BLaER1 (cell line): Measurements from ENCODE around the gene PARD3.

ENCODE experiments used
- H3K27ac ChIP-seq: shearing (Covaris generic); formaldehyde crosslinking; 2 replicates; pipeline ENCODE4 v1.8.1; 2022
- H3K27me3 ChIP-seq: shearing (Covaris generic); formaldehyde crosslinking; 2 replicates; pipeline ENCODE4 v1.8.1; 2022
- H3K36me3 ChIP-seq: shearing (Covaris generic); formaldehyde crosslinking; 2 replicates; pipeline ENCODE4 v1.8.1; 2022
- H3K4me1 ChIP-seq: shearing (Covaris generic); formaldehyde crosslinking; 2 replicates; pipeline ENCODE4 v1.8.1; 2022
- H3K4me2 ChIP-seq: shearing (Covaris generic); formaldehyde crosslinking; 2 replicates; pipeline ENCODE4 v1.8.1; 2022
- H3K4me3 ChIP-seq: shearing (Covaris generic); formaldehyde crosslinking; 2 replicates; pipeline ENCODE4 v1.8.1; 2022
- H3K9ac ChIP-seq: shearing (Covaris generic); formaldehyde crosslinking; 2 replicates; pipeline ENCODE4 v1.8.1; 2022
- H3K9me3 ChIP-seq: shearing (Covaris generic); formaldehyde crosslinking; 2 replicates; pipeline ENCODE4 v1.8.1; 2022
- H4K20me1 ChIP-seq: shearing (Covaris generic); formaldehyde crosslinking; 2 replicates; pipeline ENCODE4 v1.8.1; 2022
- Cebpa-rat ChIP-seq: shearing (Covaris generic); IDR thresholded peaks from 2 replicates; pipeline ENCODE4 v1.8.1; 2022

The PARD3 gene

DNA sequence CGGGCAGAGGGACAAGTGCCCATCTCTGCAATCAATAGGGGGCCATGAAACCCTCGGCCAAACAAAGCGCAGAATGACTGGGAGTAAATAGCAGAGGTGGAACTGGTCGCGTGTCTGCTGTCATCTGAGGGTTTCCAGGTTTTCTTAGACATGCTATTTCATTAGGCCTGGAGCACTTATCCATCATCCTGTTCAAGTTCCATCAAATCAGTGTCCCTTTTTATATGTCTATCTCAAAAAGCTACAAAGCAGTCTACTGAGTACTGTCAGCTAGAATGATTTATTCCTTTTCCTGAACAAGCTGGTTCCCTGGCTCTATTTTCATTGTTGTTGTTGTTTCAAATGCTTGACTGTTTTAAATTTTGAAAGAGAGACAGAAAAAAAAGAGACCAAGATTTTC is 590.5 kb downstream of the PARD3 start:
- H3K27ac ChIP-seq = no peak overlapping the region
- H3K4me2 ChIP-seq = no peak overlapping the region
- 0 out of 2 replicates have a peak, but pooled peaks cover 3% of the 10 kb centered on the region for H3K36me3 ChIP-seq
- H3K27me3 ChIP-seq = no peaks in the 10 kb centered on the region
- H3K4me3 ChIP-seq = no peak overlapping the region
- peaks cover 8% of the 10 kb centered on the region for H3K9me3 ChIP-seq
- H3K9ac ChIP-seq = no peak overlapping the region
- peaks cover 3% of the 10 kb centered on the region; the same call in 1 of the 2 replicates for H3K4me1 ChIP-seq
- no peaks in the 10 kb centered on the region for H4K20me1 ChIP-seq
- TF ChIP-seq Cebpa-rat = no peak

DNA sequence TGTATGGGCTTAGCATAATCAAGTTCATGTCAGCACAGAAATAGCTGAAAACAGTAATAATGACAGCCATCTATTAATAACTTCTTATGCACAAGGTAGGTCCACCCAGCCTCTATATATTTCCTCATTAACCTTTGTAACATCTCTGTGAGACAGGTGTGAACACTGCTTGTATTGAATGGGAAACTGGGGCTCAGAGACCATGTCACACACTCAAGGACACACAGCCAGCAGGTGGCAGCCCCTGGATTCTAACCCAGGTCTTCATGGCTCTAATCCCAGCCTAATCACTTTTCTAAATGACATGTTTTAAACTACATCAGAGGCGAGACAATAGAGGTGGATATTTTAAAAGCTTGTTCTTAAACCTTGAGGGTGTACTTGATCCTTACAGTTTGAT is 591.4 kb downstream of the PARD3 start:
- Histone ChIP-seq H3K27ac (no peak overlapping the region), H4K20me1 (no peaks in the 10 kb centered on the region), H3K9me3 (peaks cover 8% of the 10 kb centered on the region), H3K4me3 (no peak overlapping the region), H3K4me2 (no peak overlapping the region), H3K27me3 (no peaks in the 10 kb centered on the region), H3K9ac (no peak overlapping the region), H3K36me3 (0 out of 2 replicates have a peak, but pooled peaks cover 3% of the 10 kb centered on the region), H3K4me1 (no peaks in the 10 kb centered on the region)
- no peak for TF ChIP-seq Cebpa-rat

DNA sequence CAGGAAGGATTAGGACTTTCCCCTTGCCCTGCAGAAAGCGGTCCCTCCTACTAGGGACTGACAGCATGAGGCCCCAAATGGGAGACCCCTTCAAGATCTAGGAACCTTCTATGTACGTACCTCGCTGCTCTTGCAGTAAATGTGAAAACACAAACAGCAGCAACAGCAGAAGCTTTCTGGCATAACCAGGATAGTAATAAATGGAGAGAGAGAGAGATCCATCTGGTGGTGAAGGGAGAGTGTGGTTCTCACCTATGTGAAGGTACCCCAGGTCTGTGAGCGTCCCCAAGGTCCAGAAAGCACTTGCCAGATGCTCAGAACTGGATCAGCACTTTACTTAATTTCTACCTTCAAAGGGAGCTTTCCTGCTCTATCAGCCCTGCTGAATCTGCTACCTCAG is 592.7 kb downstream of the PARD3 start:
- H3K4me1 ChIP-seq = no peaks in the 10 kb centered on the region
- peaks cover 7% of the 10 kb centered on the region for H3K9me3 ChIP-seq
- no peak overlapping the region for H3K27ac ChIP-seq
- H3K4me3 ChIP-seq = no peak overlapping the region
- no peaks in the 10 kb centered on the region for H3K27me3 ChIP-seq
- no peak for TF ChIP-seq Cebpa-rat
- 0 out of 2 replicates have a peak, but pooled peaks cover 2% of the 10 kb centered on the region for H3K36me3 ChIP-seq
- H3K9ac ChIP-seq = no peak overlapping the region
- H3K4me2 ChIP-seq = no peak overlapping the region
- no peaks in the 10 kb centered on the region for H4K20me1 ChIP-seq

DNA sequence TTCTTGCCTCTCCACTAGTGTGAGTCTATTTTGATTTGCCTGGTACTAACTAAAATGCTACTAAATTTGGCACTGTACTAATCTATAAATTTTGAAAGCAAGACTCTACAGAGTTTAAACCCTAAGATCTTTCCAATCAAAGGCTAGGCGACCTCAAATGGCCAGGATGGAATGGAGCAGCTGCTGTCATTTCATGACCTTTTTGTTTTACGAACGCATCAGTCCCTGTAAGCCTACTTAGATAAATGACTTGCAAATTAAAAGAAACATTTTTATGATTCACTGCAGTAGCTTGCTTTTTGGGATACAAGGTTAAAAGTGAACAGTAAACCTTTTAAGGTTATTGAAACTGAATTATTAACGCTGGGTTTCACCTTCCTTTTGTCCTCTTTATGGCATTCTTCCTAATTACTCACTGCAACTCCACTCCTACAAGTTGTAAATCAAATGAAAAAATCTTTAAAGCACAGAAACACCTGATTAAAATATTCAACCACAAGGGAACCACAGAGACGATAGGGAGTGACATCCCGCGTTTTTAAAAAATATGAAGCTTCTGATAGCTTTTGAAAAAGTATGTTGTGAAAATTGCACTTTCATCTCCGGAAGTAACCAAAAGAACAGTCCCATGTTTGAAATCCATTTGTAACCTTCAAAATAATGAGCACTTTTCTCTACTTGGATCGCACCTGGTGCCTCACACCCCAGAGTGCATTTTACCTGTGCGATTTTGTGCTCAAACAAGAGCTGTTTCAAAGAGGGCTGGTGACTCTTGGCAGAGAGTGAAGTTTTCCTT is 595.1 kb downstream of the PARD3 start:
- Histone ChIP-seq H3K36me3 (no peaks in the 10 kb centered on the region), H3K9ac (no peak overlapping the region), H3K4me3 (no peak overlapping the region), H3K27ac (no peak overlapping the region), H3K9me3 (no peaks in the 10 kb centered on the region), H3K27me3 (no peaks in the 10 kb centered on the region), H3K4me2 (no peak overlapping the region), H4K20me1 (no peaks in the 10 kb centered on the region), H3K4me1 (no peaks in the 10 kb centered on the region)
- no peak for TF ChIP-seq Cebpa-rat

DNA sequence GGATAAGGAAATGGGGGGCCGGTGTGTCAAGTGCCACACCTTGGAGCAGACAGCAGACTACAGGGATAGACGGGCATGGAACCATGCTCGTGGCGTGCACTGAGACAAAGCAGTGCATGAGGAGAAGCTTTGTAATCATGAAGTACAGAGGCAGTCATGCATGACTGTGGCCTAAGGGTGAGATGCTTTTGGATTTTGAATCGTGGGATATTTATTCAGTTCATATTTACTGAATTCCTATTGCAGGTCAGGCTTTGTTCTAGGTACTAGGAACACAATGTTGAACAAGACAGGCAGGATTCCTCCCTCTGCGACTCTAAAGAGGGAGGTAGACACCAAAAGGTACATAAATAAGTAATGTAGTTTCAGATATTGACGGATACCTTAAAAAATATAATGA is 597.6 kb downstream of the PARD3 start:
- H3K4me2 ChIP-seq = no peak overlapping the region
- H3K9me3 ChIP-seq = no peaks in the 10 kb centered on the region; the same call in 1 of the 2 replicates
- H4K20me1 ChIP-seq = no peaks in the 10 kb centered on the region
- no peak for TF ChIP-seq Cebpa-rat
- no peak overlapping the region for H3K4me3 ChIP-seq
- no peaks in the 10 kb centered on the region for H3K4me1 ChIP-seq
- peaks cover 7% of the 10 kb centered on the region; the same call in 1 of the 2 replicates for H3K36me3 ChIP-seq
- H3K9ac ChIP-seq = no peak overlapping the region
- no peaks in the 10 kb centered on the region for H3K27me3 ChIP-seq
- no peak overlapping the region for H3K27ac ChIP-seq

DNA sequence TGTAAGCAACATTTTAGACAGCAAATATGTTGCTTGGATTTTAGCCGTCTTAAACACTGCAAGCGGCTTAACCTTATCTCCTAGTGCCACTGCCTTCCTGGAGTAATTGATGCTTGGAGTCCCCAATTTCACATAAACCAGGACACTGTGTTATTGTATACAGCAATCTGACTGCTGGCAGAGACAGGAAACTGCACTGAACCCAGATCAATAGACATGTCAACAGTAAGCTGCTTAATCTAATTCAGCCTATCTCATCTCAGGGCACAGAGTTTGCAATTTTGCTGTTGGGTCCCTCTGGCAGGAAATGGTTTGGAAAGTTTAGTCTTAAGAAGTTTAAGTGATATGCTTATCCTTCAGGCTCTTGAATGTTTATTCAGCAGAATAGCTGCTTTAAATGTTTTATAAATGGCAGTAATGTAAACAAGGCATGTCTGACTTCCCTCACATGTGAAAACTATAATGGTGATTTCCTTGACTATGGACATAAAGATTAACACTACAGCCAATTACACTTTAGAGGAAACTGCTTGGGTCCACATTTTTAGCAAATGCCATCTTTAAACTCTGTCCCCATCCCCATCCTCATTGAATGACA is 598.6 kb downstream of the PARD3 start:
- no peaks in the 10 kb centered on the region; the same call in 1 of the 2 replicates for H3K9me3 ChIP-seq
- TF ChIP-seq Cebpa-rat = no peak
- no peaks in the 10 kb centered on the region for H3K27me3 ChIP-seq
- H3K4me1 ChIP-seq = no peaks in the 10 kb centered on the region
- no peaks in the 10 kb centered on the region for H4K20me1 ChIP-seq
- peaks cover 7% of the 10 kb centered on the region; the same call in 1 of the 2 replicates for H3K36me3 ChIP-seq
- no peak overlapping the region for H3K9ac ChIP-seq
- H3K27ac ChIP-seq = no peak overlapping the region
- H3K4me3 ChIP-seq = no peak overlapping the region
- no peak overlapping the region for H3K4me2 ChIP-seq

DNA sequence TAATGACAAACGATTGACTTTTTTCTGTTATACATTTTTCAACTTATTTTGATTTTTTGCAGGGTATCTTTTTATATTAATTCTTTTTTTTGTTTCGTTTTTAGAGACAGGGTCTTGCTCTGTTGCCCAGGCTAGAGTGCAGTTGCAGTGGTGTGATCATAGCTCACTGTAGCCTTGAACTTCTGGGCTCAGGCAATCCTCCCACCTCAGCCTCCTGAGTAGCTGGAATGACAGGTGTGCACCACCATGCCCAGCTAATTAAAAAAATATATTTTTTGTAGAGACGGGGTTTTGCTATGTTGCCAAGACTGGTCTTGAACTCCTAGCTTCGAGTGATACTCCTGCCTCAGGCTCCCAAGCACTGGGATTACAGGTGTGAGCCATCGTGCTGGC is 601.3 kb downstream of the PARD3 start:
- H4K20me1 ChIP-seq = no peaks in the 10 kb centered on the region
- no peak overlapping the region for H3K4me3 ChIP-seq
- peaks cover 7% of the 10 kb centered on the region; the same call in 1 of the 2 replicates for H3K36me3 ChIP-seq
- H3K4me1 ChIP-seq = no peaks in the 10 kb centered on the region
- H3K9ac ChIP-seq = no peak overlapping the region
- TF ChIP-seq Cebpa-rat = no peak
- no peaks in the 10 kb centered on the region for H3K27me3 ChIP-seq
- no peak overlapping the region for H3K27ac ChIP-seq
- no peaks in the 10 kb centered on the region; the same call in 1 of the 2 replicates for H3K9me3 ChIP-seq
- no peak overlapping the region for H3K4me2 ChIP-seq

DNA sequence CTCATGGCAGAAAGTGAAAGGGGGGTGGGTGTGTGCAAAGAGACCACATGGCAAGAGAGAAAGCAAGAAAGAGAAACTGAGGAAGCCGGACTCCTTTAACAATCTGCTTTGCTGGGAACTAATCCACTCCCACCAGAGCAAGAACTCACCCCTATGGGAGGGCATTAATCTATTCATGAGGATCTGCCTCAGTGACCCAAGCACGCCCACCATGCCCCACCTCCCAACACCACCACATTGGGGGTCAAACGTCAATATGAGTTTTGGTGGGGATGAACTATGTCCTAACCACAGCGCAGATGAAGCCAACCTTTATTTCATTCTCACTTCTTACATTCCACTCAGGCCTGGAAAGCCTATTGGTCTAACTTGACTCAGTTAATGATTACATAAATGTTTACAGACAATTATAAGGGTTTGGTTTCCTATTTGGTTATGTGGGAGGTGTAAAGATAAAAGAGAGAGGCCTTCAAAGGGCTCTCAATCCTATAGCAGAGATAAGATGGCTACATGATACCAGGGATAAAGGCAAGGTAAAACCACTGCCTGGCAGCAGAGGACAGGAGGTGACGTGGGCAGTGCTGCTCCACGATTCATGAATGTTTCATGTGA is 601.8 kb downstream of the PARD3 start:
- no peak overlapping the region for H3K9ac ChIP-seq
- H4K20me1 ChIP-seq = no peaks in the 10 kb centered on the region
- H3K36me3 ChIP-seq = peaks cover 7% of the 10 kb centered on the region; the same call in 1 of the 2 replicates
- H3K4me1 ChIP-seq = no peaks in the 10 kb centered on the region
- H3K9me3 ChIP-seq = no peaks in the 10 kb centered on the region; the same call in 1 of the 2 replicates
- H3K4me3 ChIP-seq = no peak overlapping the region
- H3K27ac ChIP-seq = no peak overlapping the region
- H3K4me2 ChIP-seq = no peak overlapping the region
- H3K27me3 ChIP-seq = no peaks in the 10 kb centered on the region
- TF ChIP-seq Cebpa-rat = no peak

DNA sequence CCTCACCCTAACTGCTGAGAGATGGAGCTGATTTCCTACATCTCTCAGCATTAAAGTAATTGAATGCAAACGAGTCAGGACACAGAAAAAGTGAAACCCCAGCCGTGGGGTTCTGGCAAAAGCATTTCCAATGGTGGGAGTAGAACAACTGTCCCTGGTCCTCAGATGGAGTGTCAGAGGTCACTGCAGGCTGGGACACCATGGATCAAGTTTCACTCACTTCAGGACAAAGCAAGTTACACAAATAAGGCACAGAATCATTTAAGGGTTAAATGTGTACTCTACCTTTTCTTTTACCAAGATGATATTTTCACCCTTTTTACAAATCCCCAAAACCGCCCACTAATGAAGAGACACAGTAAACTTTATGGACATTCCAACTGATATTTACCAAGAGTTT is 607.8 kb downstream of the PARD3 start:
- Histone ChIP-seq H3K4me1 (peaks cover 32% of the 10 kb centered on the region), H3K27ac (no peak overlapping the region), H3K9ac (no peak overlapping the region), H3K9me3 (peaks cover 5% of the 10 kb centered on the region; the same call in 1 of the 2 replicates), H3K36me3 (no peaks in the 10 kb centered on the region), H4K20me1 (no peaks in the 10 kb centered on the region), H3K27me3 (no peaks in the 10 kb centered on the region), H3K4me3 (no peak overlapping the region), H3K4me2 (no peak overlapping the region)
- no peak for TF ChIP-seq Cebpa-rat

DNA sequence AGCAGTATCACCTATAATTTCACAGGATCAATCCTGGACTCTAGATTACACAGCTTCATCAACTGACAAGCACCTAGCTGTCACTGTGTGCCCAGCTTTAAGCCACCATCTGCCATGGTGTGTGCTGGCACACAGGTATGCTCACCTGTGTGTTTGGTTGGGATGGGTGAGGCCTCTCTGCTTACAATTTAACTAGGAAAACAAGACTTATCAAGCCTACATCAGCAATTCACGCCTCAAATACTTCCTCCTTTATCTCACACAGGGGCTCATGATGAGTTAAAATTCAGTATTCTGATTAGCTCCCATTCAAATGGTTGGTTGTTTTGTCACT is 608.2 kb downstream of the PARD3 start:
- Histone ChIP-seq H3K27me3 (no peaks in the 10 kb centered on the region), H4K20me1 (no peaks in the 10 kb centered on the region), H3K27ac (no peak overlapping the region), H3K9me3 (peaks cover 5% of the 10 kb centered on the region; the same call in 1 of the 2 replicates), H3K4me3 (no peak overlapping the region), H3K4me1 (peaks cover 36% of the 10 kb centered on the region), H3K9ac (no peak overlapping the region), H3K4me2 (0 out of 2 replicates have a peak overlapping the region, but pooled peaks have one; percentile 74), H3K36me3 (no peaks in the 10 kb centered on the region)
- no peak for TF ChIP-seq Cebpa-rat
